Measurements from ENCODE around the gene ATG9A.
A peak's percentile ranks its signal among the peaks of the same experiment; 100 is the strongest.

Gene ATG9A

DNA sequence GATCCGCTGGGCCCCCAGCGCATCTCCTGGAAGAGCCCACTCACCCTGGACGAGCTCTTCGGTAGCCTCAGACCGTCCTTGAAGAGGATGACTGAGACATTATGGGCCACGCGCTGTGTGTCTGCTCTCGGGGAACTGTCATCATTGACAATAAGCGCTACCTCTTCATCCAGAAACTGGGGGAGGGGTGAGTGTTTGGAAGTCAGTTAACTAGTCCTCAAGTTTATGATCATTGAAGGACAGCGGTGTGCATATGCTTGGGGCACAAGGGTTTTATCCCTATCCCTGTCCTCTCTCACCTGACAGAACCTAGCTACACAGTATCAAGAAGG lies 16.4 kb upstream of the ATG9A start:
- DNase-seq (ENCODE audit: low read depth): peak; percentile 22
- TF ChIP-seq, protein P1, sequence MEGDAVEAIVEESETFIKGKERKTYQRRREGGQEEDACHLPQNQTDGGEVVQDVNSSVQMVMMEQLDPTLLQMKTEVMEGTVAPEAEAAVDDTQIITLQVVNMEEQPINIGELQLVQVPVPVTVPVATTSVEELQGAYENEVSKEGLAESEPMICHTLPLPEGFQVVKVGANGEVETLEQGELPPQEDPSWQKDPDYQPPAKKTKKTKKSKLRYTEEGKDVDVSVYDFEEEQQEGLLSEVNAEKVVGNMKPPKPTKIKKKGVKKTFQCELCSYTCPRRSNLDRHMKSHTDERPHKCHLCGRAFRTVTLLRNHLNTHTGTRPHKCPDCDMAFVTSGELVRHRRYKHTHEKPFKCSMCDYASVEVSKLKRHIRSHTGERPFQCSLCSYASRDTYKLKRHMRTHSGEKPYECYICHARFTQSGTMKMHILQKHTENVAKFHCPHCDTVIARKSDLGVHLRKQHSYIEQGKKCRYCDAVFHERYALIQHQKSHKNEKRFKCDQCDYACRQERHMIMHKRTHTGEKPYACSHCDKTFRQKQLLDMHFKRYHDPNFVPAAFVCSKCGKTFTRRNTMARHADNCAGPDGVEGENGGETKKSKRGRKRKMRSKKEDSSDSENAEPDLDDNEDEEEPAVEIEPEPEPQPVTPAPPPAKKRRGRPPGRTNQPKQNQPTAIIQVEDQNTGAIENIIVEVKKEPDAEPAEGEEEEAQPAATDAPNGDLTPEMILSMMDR (IDR thresholded peaks at IDR 0.05; ENCODE audit: low read depth, low read length): no peak
- no peak for TF ChIP-seq MYC (IDR thresholded peaks at IDR 0.05; ENCODE audit: low read depth, low read length)
- TF ChIP-seq POLR2A (IDR thresholded peaks at IDR 0.05; ENCODE audit: extremely low read depth, insufficient read length): no peak
- TF ChIP-seq, protein P2, sequence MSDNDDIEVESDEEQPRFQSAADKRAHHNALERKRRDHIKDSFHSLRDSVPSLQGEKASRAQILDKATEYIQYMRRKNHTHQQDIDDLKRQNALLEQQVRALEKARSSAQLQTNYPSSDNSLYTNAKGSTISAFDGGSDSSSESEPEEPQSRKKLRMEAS (IDR thresholded peaks at IDR 0.05; ENCODE audit: low read depth, low read length): no peak
- H3K4me3 ChIP-seq (ENCODE audit: low read depth, low read length): peak overlapping the region; percentile 91

DNA sequence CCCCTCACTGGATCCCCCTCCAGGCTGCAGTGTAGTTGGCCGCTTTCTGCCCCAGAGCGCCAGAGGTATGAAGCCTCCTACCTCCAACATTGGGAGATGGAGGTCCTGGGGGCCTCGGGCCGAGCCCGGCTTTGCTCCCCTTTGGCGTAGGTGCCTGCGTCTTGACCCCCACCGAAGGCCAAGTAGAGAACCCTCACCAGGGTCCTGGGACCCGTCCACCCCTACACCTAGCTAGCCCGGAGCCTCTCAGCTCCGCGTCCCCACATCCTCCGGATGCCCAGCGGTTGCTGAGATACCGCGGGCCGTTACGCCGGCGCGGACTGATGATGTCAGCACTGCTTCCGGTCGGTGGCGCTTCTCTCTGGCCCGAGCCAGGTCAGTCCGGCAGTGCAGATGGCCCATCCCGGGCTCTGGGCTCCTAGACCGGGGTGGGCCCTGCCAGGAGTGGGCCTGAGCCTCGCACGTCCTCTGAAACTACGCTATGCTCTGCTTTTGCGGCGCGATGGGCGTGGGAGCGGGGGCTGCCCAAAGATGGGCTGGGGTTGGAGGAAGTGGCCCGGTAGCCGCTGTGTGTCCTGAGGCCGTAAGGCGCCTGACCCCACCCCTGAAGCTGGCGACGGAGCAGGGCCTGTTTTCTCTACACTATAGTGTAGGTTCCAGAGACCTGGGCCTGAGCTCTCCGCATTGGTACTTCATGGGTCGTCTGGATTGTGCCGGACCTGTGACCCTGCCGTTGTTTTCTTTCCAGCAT lies 15.9 kb upstream of the ATG9A start, which contains the start of the genes GLB1L and STK16:
Gene GLB1L, minus strand, starts transcription at position 297 of the 751 bp plus-strand sequence. CDS start 1,871 bp downstream, outside the sequence.
Gene STK16, plus strand, starts transcription at position 332 of the 751 bp plus-strand sequence. CDS start 521 bp downstream, outside the sequence.
- TF ChIP-seq POLR2A (IDR thresholded peaks at IDR 0.05; ENCODE audit: extremely low read depth, insufficient read length): peak; percentile 82
- TF ChIP-seq, protein P1 (IDR thresholded peaks at IDR 0.05; ENCODE audit: low read depth, low read length): no peak
- H3K4me3 ChIP-seq (ENCODE audit: low read depth, low read length): peak within 1 kb of the TSS; percentile 91
- DNase-seq (ENCODE audit: low read depth): peak; percentile 95

DNA sequence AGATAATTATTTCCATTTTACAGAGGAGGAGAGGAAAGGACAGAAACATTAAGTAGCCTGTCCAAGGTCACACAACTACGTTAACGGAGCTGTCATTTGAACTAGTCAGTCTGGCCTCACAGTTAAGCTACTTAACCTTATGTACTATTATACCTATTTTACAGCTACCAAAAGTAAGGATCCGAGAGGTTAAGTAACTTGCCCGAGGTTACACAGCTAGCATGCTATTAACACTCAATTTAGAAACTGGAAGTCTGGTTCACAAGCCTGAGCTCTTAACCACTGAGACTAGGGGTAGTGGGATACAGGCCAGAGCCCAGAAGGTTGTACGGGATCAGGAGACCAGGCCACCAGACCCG lies 15.3 kb upstream of the ATG9A start:
- peak overlapping the region; percentile 91 for H3K4me3 ChIP-seq (ENCODE audit: low read depth, low read length)
- TF ChIP-seq MYC (IDR thresholded peaks at IDR 0.05; ENCODE audit: low read depth, low read length) (no peak), POLR2A (IDR thresholded peaks at IDR 0.05; ENCODE audit: extremely low read depth, insufficient read length) (no peak)
- TF ChIP-seq, protein P1 (IDR thresholded peaks at IDR 0.05; ENCODE audit: low read depth, low read length): no peak
- TF ChIP-seq, protein P2 (IDR thresholded peaks at IDR 0.05; ENCODE audit: low read depth, low read length): no peak
- DNase-seq (ENCODE audit: low read depth): no peak

DNA sequence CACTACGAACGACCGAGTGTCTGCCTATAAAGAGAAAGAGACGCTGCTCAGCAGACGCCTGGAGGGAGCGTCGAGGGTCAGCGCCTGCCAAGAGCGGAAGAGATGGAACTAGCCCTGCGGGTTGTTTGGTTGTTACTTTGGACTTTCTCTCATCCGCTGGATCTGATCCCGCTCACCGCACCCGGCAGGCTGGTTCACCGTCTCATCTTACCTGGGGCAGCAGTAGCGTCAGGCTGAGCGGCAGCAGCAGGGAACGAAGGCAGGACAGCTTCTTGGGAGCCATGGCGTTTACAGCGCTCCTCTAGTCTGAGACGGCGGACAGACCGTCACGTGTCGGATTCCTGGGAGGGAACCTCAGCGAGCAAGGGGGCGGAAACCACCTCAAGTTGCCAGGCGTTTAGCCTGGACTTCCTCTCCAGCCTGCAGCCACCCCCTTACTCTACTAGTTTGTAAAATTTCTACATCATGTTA lies 13.9 kb upstream of the ATG9A start:
- DNase-seq (ENCODE audit: low read depth): no peak
- no peak overlapping the region for H3K4me3 ChIP-seq (ENCODE audit: low read depth, low read length)
- TF ChIP-seq, protein P1 (IDR thresholded peaks at IDR 0.05; ENCODE audit: low read depth, low read length): no peak
- no peak for TF ChIP-seq POLR2A (IDR thresholded peaks at IDR 0.05; ENCODE audit: extremely low read depth, insufficient read length)

DNA sequence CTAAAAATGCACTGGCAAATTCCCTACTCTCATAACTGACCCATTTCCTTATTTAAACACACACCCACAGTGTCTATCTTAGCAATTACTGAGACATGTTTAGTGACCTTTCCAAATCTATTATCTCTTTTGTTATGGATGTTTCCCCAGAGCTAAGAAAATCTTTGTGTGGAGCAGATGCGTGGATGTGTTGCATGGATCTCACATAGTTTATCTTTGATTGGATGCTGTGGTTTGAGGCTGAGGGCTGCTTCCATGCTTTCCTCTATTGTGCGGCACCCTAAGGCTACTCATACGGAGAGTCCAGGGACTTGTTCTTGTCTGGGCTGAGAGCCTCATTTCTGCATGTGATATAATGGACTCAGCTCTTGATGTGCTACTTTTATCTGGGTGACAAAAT lies 4.9 kb upstream of the ATG9A start:
- DNase-seq (ENCODE audit: low read depth): no peak
- no peak overlapping the region for H3K4me3 ChIP-seq (ENCODE audit: low read depth, low read length)
- TF ChIP-seq, protein P1 (IDR thresholded peaks at IDR 0.05; ENCODE audit: low read depth, low read length): no peak
- TF ChIP-seq POLR2A (IDR thresholded peaks at IDR 0.05; ENCODE audit: extremely low read depth, insufficient read length): no peak
- no peak for TF ChIP-seq MYC (IDR thresholded peaks at IDR 0.05; ENCODE audit: low read depth, low read length)
- TF ChIP-seq, protein P2 (IDR thresholded peaks at IDR 0.05; ENCODE audit: low read depth, low read length): no peak
